SK-N-SH (cell line): ENCODE results near the gene ZNF503.

Experiments
- CTCF ChIP-seq: fragments of 200-600 bp; sonication (generic); IDR thresholded peaks from 2 replicates; pipeline ENCODE4 v1.6.1; 2017; ENCODE audit warnings: antibody characterized with exemption, mild to moderate bottlenecking, moderate library complexity
- GABPA ChIP-seq: IDR thresholded peaks from 2 replicates; pipeline ENCODE4 v1.4.0; 2012; ENCODE audit warnings: low read depth, mild to moderate bottlenecking
- IRF3 ChIP-seq: fragments of 150-350 bp; IDR thresholded peaks from 2 replicates; pipeline ENCODE4 v1.6.1; 2016; ENCODE audit warnings: mild to moderate bottlenecking, low read depth, low read length
- MAX ChIP-seq: IDR thresholded peaks from 2 replicates; pipeline ENCODE4 v1.4.0; 2012; ENCODE audit warnings: low read depth
- TCF12 ChIP-seq: IDR thresholded peaks from 2 replicates; pipeline ENCODE4 v1.4.0; 2012
- YY1 ChIP-seq: IDR thresholded peaks from 2 replicates; pipeline ENCODE4 v1.4.0; 2012; ENCODE audit warnings: low read depth, mild to moderate bottlenecking
- ZBTB33 ChIP-seq: IDR thresholded peaks from 2 replicates; pipeline ENCODE4 v1.4.0; 2012; ENCODE audit warnings: low read depth, borderline replicate concordance

GRCh38 chr10:75367021-75367487, 34.5 kb downstream of the ZNF503 start:
- no peak for TF ChIP-seq CTCF
- no peak for TF ChIP-seq YY1
- no peak for TF ChIP-seq ZBTB33
- TF ChIP-seq IRF3, result no peak
- TF ChIP-seq GABPA, result no peak
- no peak for TF ChIP-seq TCF12
- no peak for TF ChIP-seq MAX
